GM23338 (cell line): Measurements from ENCODE around the gene GRID2. TPM values are rescaled to one million over a fixed set of nuclear protein-coding genes. Genes with fewer than 3 reads are reported as not detected.

ENCODE experiments used
- ATAC-seq: fragments of 200-7000 bp; cut with Tn5 transposase; 3 replicates; pipeline ENCODE4 v1.9.1; 2020
- DNase-seq: peaks from one replicate; pipeline ENCODE4 v3.0.0-alpha.2; 2015; ENCODE audit warnings: low spot score
- H2AFZ ChIP-seq: fragments of 200-600 bp; sonication (generic); 2 replicates; pipeline ENCODE4 v1.8.0; 2016; ENCODE audit warnings: antibody characterized with exemption, mild to moderate bottlenecking, moderate library complexity
- H3F3A ChIP-seq: fragments of 200-600 bp; sonication (generic); replicated peaks from 2 replicates; pipeline ENCODE4 v1.8.0; 2017; ENCODE audit warnings: antibody characterized with exemption, mixed run types, low read depth
- H3K27ac ChIP-seq: fragments of 200-600 bp; sonication (generic); 2 replicates; pipeline ENCODE4 v1.6.1; 2016; ENCODE audit warnings: low read depth
- H3K27me3 ChIP-seq: fragments of 200-600 bp; sonication (generic); 2 replicates; pipeline ENCODE4 v1.8.0; 2016; ENCODE audit warnings: mild to moderate bottlenecking, mixed run types, moderate library complexity; ENCODE audit not compliant: insufficient read depth
- H3K36me3 ChIP-seq: fragments of 200-600 bp; sonication (generic); 2 replicates; pipeline ENCODE4 v1.8.0; 2016; ENCODE audit warnings: mild to moderate bottlenecking; ENCODE audit not compliant: insufficient read depth
- H3K4me1 ChIP-seq: fragments of 200-600 bp; sonication (generic); 2 replicates; pipeline ENCODE4 v1.8.0; 2016; ENCODE audit warnings: mild to moderate bottlenecking, moderate library complexity; ENCODE audit not compliant: insufficient read depth
- H3K4me2 ChIP-seq: fragments of 200-600 bp; sonication (generic); 2 replicates; pipeline ENCODE4 v1.7.1; 2017; ENCODE audit warnings: mixed run types
- H3K4me3 ChIP-seq: fragments of 200-600 bp; sonication (generic); 2 replicates; pipeline ENCODE4 v1.6.1; 2016; ENCODE audit warnings: mixed run types
- H3K79me2 ChIP-seq: fragments of 200-600 bp; sonication (generic); replicated peaks from 2 replicates; pipeline ENCODE4 v1.8.0; 2017; ENCODE audit warnings: mild to moderate bottlenecking; ENCODE audit not compliant: insufficient read depth
- H3K9me2 ChIP-seq: fragments of 200-600 bp; sonication (generic); 2 replicates; pipeline ENCODE4 v1.8.0; 2017; ENCODE audit not compliant: insufficient read depth
- H4K20me1 ChIP-seq: fragments of 200-600 bp; sonication (generic); replicated peaks from 2 replicates; pipeline ENCODE4 v1.8.0; 2017; ENCODE audit warnings: mild to moderate bottlenecking; ENCODE audit not compliant: insufficient read depth
- H3K27ac Mint-ChIP-seq: 2 replicates; pipeline ENCODE4 v1.8.0; 2020; ENCODE audit warnings: inconsistent platforms, mild to moderate bottlenecking, moderate library complexity, mixed read lengths
- H3K27me3 Mint-ChIP-seq: 3 replicates; pipeline ENCODE4 v1.8.0; 2022; ENCODE audit warnings: low read depth, mild to moderate bottlenecking, moderate library complexity, mixed read lengths, inconsistent platforms; ENCODE audit not compliant: insufficient read depth, poor library complexity
- H3K36me3 Mint-ChIP-seq: 3 replicates; pipeline ENCODE4 v1.8.0; 2021; ENCODE audit warnings: low read depth, mild to moderate bottlenecking, inconsistent platforms, moderate library complexity, mixed read lengths
- H3K4me1 Mint-ChIP-seq: 3 replicates; pipeline ENCODE4 v1.8.0; 2020; ENCODE audit warnings: mild to moderate bottlenecking, inconsistent platforms, mixed read lengths
- H3K4me3 Mint-ChIP-seq: 3 replicates; pipeline ENCODE4 v1.8.0; 2021; ENCODE audit warnings: moderate library complexity, mild to moderate bottlenecking, inconsistent platforms, mixed read lengths
- H3K9me3 Mint-ChIP-seq: 3 replicates; pipeline ENCODE4 v1.8.0; 2020; ENCODE audit warnings: moderate library complexity, mild to moderate bottlenecking, inconsistent platforms, mixed read lengths
- CREB1 ChIP-seq: fragments of 250-450 bp; sonication (Bioruptor Pico); IDR thresholded peaks from 2 replicates; pipeline ENCODE4 v1.5.0; 2020; ENCODE audit warnings: low read depth, mild to moderate bottlenecking, moderate library complexity
- ETS1 ChIP-seq: IDR thresholded peaks from 2 replicates; pipeline ENCODE4 v1.6.1; 2016; ENCODE audit warnings: antibody characterized with exemption
- EZH2 ChIP-seq: fragments of 200-600 bp; sonication (generic); IDR thresholded peaks from one replicate; pipeline ENCODE4 v1.8.0; 2017; ENCODE audit warnings: antibody characterized with exemption, mild to moderate bottlenecking, low read depth; ENCODE audit not compliant: unreplicated experiment
- EZH2phosphoT487 ChIP-seq: fragments of 200-600 bp; sonication (generic); IDR thresholded peaks from one replicate; pipeline ENCODE4 v1.8.1; 2018; ENCODE audit warnings: antibody characterized with exemption; ENCODE audit not compliant: unreplicated experiment
- JUNB ChIP-seq: IDR thresholded peaks from one replicate; pipeline ENCODE4 v1.6.1; 2016; ENCODE audit warnings: antibody characterized with exemption; ENCODE audit not compliant: unreplicated experiment
- NANOG ChIP-seq: IDR thresholded peaks from 2 replicates; pipeline ENCODE4 v1.6.1; 2016; ENCODE audit warnings: antibody characterized with exemption, borderline replicate concordance
- POLR2AphosphoS5 ChIP-seq: IDR thresholded peaks from 2 replicates; pipeline ENCODE4 v1.6.1; 2016; ENCODE audit warnings: antibody characterized with exemption, low read depth
- STAT1 ChIP-seq: IDR thresholded peaks from one replicate; pipeline ENCODE4 v1.6.1; 2016; ENCODE audit warnings: antibody characterized with exemption; ENCODE audit not compliant: unreplicated experiment
- ZNF114 ChIP-seq: fragments of 250-450 bp; sonication (Bioruptor Pico); IDR thresholded peaks from 2 replicates; pipeline ENCODE4 v1.5.0; 2020; ENCODE audit warnings: mild to moderate bottlenecking, moderate library complexity
- ZNF331 ChIP-seq: fragments of 250-450 bp; sonication (Bioruptor Pico); IDR thresholded peaks from 2 replicates; pipeline ENCODE4 v1.5.0; 2020; ENCODE audit warnings: low read depth, mild to moderate bottlenecking, moderate library complexity
- ZNF462 ChIP-seq: fragments of 250-450 bp; sonication (Bioruptor Pico); IDR thresholded peaks from 2 replicates; pipeline ENCODE4 v1.5.0; 2020; ENCODE audit warnings: mild to moderate bottlenecking, moderate library complexity
- polyA plus RNA-seq: library from polyadenylated mRNA; unstranded; fragments of >200 nt; fragmentation: Nextera tagmentation; extraction: Ambion mirVana; gene quantifications from 2 replicates; pipeline ENCODE4 v1.2.1, GENCODE V29; 2016
- total RNA-seq: library from RNA; depleted of rRNA; stranded (reverse); fragments of >200 nt; shearing (Covaris generic); gene quantifications from 2 replicates; pipeline ENCODE4 v1.2.3, GENCODE V29; 2014
- TF ChIP-seq, protein P1 (sequence below): IDR thresholded peaks from one replicate; pipeline ENCODE4 v1.6.1; 2018; ENCODE audit warnings: antibody characterized with exemption; ENCODE audit not compliant: unreplicated experiment
- TF ChIP-seq, protein P2 (sequence below), 2 experiments: fragments of 200-600 bp in 1 of 2; sonication (generic) in 1 of 2; conservative IDR thresholded peaks; 2 replicates each; pipeline versions ENCODE4 v1.5.1 to v1.6.1; 2016 to 2017; ENCODE audit warnings: antibody characterized with exemption in 2 of 2, low read depth in 2 of 2, mild to moderate bottlenecking in 2 of 2, moderate library complexity in 1 of 2

GRID2 gene
- total and polyA plus RNA-seq, 2 experiments from 2014 or later = 19.9 to 65.4 TPM

GRCh38 chr4:93648258-93648657 is 1344.5 kb downstream of the GRID2 start:
- H3K27me3 Mint-ChIP-seq = peaks cover 3% of the 10 kb centered on the region
- ATAC-seq (no peak), DNase-seq (no peak)
- Histone ChIP-seq H3K36me3 (no peaks in the 10 kb centered on the region), H3K4me2 (no peak overlapping the region), H3K27ac (no peak overlapping the region), H3K4me1 (peaks cover 8% of the 10 kb centered on the region; the same call in 1 of the 2 replicates), H3F3A (no peaks in the 10 kb centered on the region), H2AFZ (no peak overlapping the region), H4K20me1 (no peaks in the 10 kb centered on the region), H3K27me3 (no peaks in the 10 kb centered on the region), H3K4me3 (no peak overlapping the region), H3K79me2 (no peaks in the 10 kb centered on the region), H3K9me2 (no peaks in the 10 kb centered on the region)
- TF ChIP-seq, protein P1, sequence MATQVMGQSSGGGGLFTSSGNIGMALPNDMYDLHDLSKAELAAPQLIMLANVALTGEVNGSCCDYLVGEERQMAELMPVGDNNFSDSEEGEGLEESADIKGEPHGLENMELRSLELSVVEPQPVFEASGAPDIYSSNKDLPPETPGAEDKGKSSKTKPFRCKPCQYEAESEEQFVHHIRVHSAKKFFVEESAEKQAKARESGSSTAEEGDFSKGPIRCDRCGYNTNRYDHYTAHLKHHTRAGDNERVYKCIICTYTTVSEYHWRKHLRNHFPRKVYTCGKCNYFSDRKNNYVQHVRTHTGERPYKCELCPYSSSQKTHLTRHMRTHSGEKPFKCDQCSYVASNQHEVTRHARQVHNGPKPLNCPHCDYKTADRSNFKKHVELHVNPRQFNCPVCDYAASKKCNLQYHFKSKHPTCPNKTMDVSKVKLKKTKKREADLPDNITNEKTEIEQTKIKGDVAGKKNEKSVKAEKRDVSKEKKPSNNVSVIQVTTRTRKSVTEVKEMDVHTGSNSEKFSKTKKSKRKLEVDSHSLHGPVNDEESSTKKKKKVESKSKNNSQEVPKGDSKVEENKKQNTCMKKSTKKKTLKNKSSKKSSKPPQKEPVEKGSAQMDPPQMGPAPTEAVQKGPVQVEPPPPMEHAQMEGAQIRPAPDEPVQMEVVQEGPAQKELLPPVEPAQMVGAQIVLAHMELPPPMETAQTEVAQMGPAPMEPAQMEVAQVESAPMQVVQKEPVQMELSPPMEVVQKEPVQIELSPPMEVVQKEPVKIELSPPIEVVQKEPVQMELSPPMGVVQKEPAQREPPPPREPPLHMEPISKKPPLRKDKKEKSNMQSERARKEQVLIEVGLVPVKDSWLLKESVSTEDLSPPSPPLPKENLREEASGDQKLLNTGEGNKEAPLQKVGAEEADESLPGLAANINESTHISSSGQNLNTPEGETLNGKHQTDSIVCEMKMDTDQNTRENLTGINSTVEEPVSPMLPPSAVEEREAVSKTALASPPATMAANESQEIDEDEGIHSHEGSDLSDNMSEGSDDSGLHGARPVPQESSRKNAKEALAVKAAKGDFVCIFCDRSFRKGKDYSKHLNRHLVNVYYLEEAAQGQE = no peak
- TF ChIP-seq ZNF114 (CRISPR knock-in tag) (no peak), EZH2phosphoT487 (no peak), ZNF331 (CRISPR knock-in tag) (no peak), JUNB (no peak), CREB1 (CRISPR knock-in tag) (no peak), NANOG (no peak), ETS1 (no peak), EZH2 (no peak), ZNF462 (CRISPR knock-in tag) (no peak), STAT1 (no peak), POLR2AphosphoS5 (no peak)
- TF ChIP-seq, protein P2, sequence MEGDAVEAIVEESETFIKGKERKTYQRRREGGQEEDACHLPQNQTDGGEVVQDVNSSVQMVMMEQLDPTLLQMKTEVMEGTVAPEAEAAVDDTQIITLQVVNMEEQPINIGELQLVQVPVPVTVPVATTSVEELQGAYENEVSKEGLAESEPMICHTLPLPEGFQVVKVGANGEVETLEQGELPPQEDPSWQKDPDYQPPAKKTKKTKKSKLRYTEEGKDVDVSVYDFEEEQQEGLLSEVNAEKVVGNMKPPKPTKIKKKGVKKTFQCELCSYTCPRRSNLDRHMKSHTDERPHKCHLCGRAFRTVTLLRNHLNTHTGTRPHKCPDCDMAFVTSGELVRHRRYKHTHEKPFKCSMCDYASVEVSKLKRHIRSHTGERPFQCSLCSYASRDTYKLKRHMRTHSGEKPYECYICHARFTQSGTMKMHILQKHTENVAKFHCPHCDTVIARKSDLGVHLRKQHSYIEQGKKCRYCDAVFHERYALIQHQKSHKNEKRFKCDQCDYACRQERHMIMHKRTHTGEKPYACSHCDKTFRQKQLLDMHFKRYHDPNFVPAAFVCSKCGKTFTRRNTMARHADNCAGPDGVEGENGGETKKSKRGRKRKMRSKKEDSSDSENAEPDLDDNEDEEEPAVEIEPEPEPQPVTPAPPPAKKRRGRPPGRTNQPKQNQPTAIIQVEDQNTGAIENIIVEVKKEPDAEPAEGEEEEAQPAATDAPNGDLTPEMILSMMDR (conservative IDR thresholded peaks at IDR 0.05; ENCODE audit: low read depth in 2 of 2) = no peak
- no peak overlapping the region for H3K27ac Mint-ChIP-seq
- no peaks in the 10 kb centered on the region for H3K9me3 Mint-ChIP-seq
- peaks cover 13% of the 10 kb centered on the region for H3K4me1 Mint-ChIP-seq
- H3K4me3 Mint-ChIP-seq = no peak overlapping the region
- no peaks in the 10 kb centered on the region for H3K36me3 Mint-ChIP-seq
